H4 (cell line): Measurements from ENCODE around the gene RAET1L. TPM values are rescaled to one million over a fixed set of nuclear protein-coding genes. Genes with fewer than 3 reads are reported as not detected.
"Not testable (repeated sequence)": the region's sequence is repeated elsewhere in the genome, so short reads cannot be mapped to it uniquely, and the experiment has no call there.

ENCODE experiments used
- DNase-seq: peaks from one replicate; pipeline ENCODE4 v3.0.0-alpha.2; 2015; ENCODE audit warnings: low spot score
- total RNA-seq: library from RNA; depleted of rRNA; stranded (reverse); fragments of >200 nt; shearing (Covaris generic); gene quantifications from 2 replicates; pipeline ENCODE4 v1.2.3, GENCODE V29; 2014; rRNA removed

Gene RAET1L
- total RNA-seq, 1 experiment from 2014 or later: not detected

- not testable (repeated sequence) for DNase-seq
These were observed 33.9 kb downstream of the RAET1L start for GRCh38 chr6:149991472-149991795.

GRCh38 chr6:149990661-149991471, 34.5 kb downstream of the RAET1L start:
- no peak for DNase-seq

GRCh38 chr6:149990212-149990660, 35.1 kb downstream of the RAET1L start:
- no peak for DNase-seq

- DNase-seq: no peak
These were observed 36.6 kb downstream of the RAET1L start for GRCh38 chr6:149988550-149989346.

- no peak for DNase-seq
These were observed 37.7 kb downstream of the RAET1L start for GRCh38 chr6:149987602-149988107.

- DNase-seq: no peak
These were observed 39.8 kb downstream of the RAET1L start for GRCh38 chr6:149985481-149985937.

- no peak for DNase-seq
These were observed 40.6 kb downstream of the RAET1L start for GRCh38 chr6:149984773-149985172.

GRCh38 chr6:149983145-149983544, 42.2 kb downstream of the RAET1L start:
- no peak for DNase-seq

- no peak for DNase-seq
These were observed 46.0 kb downstream of the RAET1L start for GRCh38 chr6:149979293-149979692.

- no peak for DNase-seq
These were observed 46.7 kb downstream of the RAET1L start for GRCh38 chr6:149978610-149979009.

- DNase-seq: no peak
These were observed 48.1 kb downstream of the RAET1L start for GRCh38 chr6:149977221-149977620.

- DNase-seq: no peak
These were observed 49.9 kb downstream of the RAET1L start for GRCh38 chr6:149975400-149975799.

GRCh38 chr6:149974825-149975224, 50.5 kb downstream of the RAET1L start:
- no peak for DNase-seq

- not testable (repeated sequence) for DNase-seq
These were observed 50.9 kb downstream of the RAET1L start for GRCh38 chr6:149974394-149974793.

- DNase-seq: no peak
These were observed 55.7 kb downstream of the RAET1L start for GRCh38 chr6:149969635-149970034.

- DNase-seq: not testable (repeated sequence)
These were observed 56.4 kb downstream of the RAET1L start for GRCh38 chr6:149968909-149969308.

Other genes starting within 250 kb of the RAET1L start
- gene LRP11, start 161.2 kb downstream of the RAET1L start, total RNA-seq: 36.8 and 37.0 TPM in 2 replicates
- not detected in 2 replicates for gene RAET1E, start 127.4 kb downstream of the RAET1L start, total RNA-seq
- gene RAET1G, start 102.4 kb downstream of the RAET1L start, total RNA-seq: not detected in 2 replicates
- 11.6 and 15.7 TPM in 2 replicates for gene ULBP2, start 83.5 kb downstream of the RAET1L start, total RNA-seq
- 3.4 and 3.9 TPM in 2 replicates for gene ULBP1, start 61.6 kb downstream of the RAET1L start, total RNA-seq
- 7.6 and 8.5 TPM in 2 replicates for gene ULBP3, start 43.6 kb upstream of the RAET1L start, total RNA-seq
- not detected in 2 replicates for gene PPP1R14C, start 117.5 kb upstream of the RAET1L start, total RNA-seq